Nephron progenitor cell (in vitro differentiated cells): ENCODE results near the gene TMEM11.
A peak's percentile ranks its signal among the peaks of the same experiment; 100 is the strongest.

Experiments used
- DNase-seq: peaks from one replicate; pipeline ENCODE4 v3.0.0; 2021
- H3K27ac Mint-ChIP-seq: 2 replicates; pipeline ENCODE4 v1.8.0; 2021; ENCODE audit warnings: mild to moderate bottlenecking, moderate library complexity, mixed read lengths
- H3K27me3 Mint-ChIP-seq: 2 replicates; pipeline ENCODE4 v1.8.0; 2021; ENCODE audit warnings: mild to moderate bottlenecking, low read depth, mixed read lengths; ENCODE audit not compliant: poor library complexity
- H3K36me3 Mint-ChIP-seq: 2 replicates; pipeline ENCODE4 v1.8.0; 2021; ENCODE audit warnings: low read depth, mixed read lengths
- H3K4me1 Mint-ChIP-seq: 2 replicates; pipeline ENCODE4 v1.8.0; 2021; ENCODE audit warnings: mixed read lengths
- H3K4me3 Mint-ChIP-seq: 2 replicates; pipeline ENCODE4 v1.8.0; 2021; ENCODE audit warnings: mild to moderate bottlenecking, moderate library complexity, mixed read lengths
- H3K9me3 Mint-ChIP-seq: 2 replicates; pipeline ENCODE4 v1.8.0; 2021; ENCODE audit warnings: mild to moderate bottlenecking, moderate library complexity, mixed read lengths
- CTCF ChIP-seq: fragments of 200-600 bp; sonication (generic); IDR thresholded peaks from 2 replicates; pipeline ENCODE4 v1.5.0; 2021; ENCODE audit warnings: antibody characterized with exemption

Gene TMEM11

DNA sequence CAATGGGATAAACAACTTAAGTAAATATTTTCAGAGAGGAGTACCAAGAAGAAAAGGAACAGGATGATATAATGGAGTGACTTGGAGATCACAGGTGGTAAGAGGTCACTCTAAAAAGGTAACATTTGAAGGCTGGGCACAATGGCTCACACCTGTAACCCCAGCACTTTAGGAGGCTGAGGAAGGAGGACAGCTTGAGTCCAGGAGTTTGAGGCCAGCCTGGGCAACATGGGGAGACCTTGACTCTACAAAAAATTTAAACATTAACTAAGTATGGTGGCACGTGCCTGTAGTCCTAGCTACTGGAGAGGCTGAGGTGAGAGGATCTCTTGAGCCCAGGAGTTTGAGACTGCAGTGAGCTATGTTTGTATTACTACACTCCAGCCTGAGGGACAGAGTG, 3.4 kb upstream of the TMEM11 start:
- peaks cover 12% of the 10 kb centered on the region for H3K36me3 Mint-ChIP-seq
- H3K27ac Mint-ChIP-seq, result no peak overlapping the region
- no peak for TF ChIP-seq CTCF
- H3K4me1 Mint-ChIP-seq, result peaks cover 33% of the 10 kb centered on the region
- no peak overlapping the region for H3K4me3 Mint-ChIP-seq
- DNase-seq, result no peak
- H3K9me3 Mint-ChIP-seq, result peaks cover 4% of the 10 kb centered on the region
- H3K27me3 Mint-ChIP-seq, result no peaks in the 10 kb centered on the region

- H3K4me1 Mint-ChIP-seq, result peaks cover 44% of the 10 kb centered on the region
- no peaks in the 10 kb centered on the region for H3K36me3 Mint-ChIP-seq
- no peak for TF ChIP-seq CTCF
- H3K27me3 Mint-ChIP-seq, result no peaks in the 10 kb centered on the region
- no peak for DNase-seq
- H3K27ac Mint-ChIP-seq, result peak overlapping the region; percentile 92
- H3K4me3 Mint-ChIP-seq, result peak overlapping the region; percentile 79
- no peaks in the 10 kb centered on the region for H3K9me3 Mint-ChIP-seq
Observed at GRCh38 chr17:21215935-21216334, 2.0 kb upstream of the TMEM11 start.

DNA sequence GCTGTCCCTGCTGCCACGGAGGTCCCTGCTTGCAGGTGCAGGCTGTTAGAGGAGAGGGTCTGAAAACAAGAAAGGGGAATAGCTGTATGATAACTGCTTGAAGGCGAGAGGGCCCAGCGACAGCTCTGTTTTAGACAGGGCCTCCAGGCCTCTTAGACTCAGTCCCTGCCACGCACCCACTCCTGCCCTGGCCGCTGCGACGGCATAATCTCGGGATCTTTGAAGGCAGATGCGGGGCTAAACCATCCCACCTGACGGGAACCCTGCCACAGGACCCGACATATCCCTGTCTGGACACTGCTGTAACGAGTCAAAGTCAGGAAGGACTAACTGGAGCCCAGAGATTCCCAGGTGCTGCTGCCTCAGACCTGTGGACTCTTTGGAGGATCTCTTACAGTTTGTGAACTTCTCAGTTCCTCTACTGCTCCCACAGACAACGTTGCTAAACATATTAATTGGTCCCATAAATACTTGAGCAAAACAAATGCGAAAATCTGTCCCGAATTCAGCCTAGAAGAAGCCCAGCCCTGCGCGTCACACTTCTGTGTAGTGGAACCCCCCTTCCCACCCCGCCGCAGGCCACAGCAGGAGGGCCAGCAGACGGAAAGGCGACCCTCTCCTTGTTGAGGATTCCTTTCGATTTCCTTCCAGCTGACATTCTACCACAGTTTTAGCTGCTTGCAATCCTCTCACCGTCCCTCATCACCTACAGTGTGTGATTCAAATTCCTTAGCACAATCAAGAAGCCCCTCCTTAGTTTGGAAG, 998 bp upstream of the TMEM11 start:
- DNase-seq, result peak; percentile 42
- H3K4me1 Mint-ChIP-seq, result peaks cover 54% of the 10 kb centered on the region
- peak overlapping the region; percentile 92 for H3K27ac Mint-ChIP-seq
- H3K36me3 Mint-ChIP-seq, result no peaks in the 10 kb centered on the region
- H3K4me3 Mint-ChIP-seq, result peak overlapping the region; percentile 79
- TF ChIP-seq CTCF, result no peak
- H3K9me3 Mint-ChIP-seq, result no peaks in the 10 kb centered on the region
- no peaks in the 10 kb centered on the region for H3K27me3 Mint-ChIP-seq

DNA sequence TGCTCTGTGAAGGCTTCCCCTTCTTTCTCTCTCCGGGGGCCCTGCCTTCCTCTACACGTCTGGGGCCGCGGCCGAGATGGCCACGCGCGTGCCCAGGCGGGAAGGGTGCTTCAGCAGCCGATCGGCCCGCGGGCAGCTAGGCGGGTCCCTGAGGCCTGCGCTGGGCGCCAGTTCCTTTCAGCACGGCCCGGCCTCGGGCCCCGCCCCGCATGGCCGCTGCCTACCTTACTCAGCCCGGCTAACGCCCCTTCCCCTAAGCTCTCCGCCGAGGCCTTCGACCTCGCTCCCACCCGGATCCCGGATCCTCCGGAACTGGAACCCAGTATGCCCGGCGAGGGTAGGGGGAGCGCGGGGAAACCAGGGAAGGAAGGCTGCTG, 335 bp downstream of the TMEM11 start:
- Mint-ChIP-seq H3K27me3 (no peaks in the 10 kb centered on the region), H3K9me3 (no peaks in the 10 kb centered on the region), H3K4me3 (peak overlapping the region; percentile 97), H3K4me1 (peaks cover 56% of the 10 kb centered on the region), H3K36me3 (peaks cover 2% of the 10 kb centered on the region), H3K27ac (peak overlapping the region; percentile 96)
- DNase-seq, result peak; percentile 69
- TF ChIP-seq CTCF, result no peak

GRCh38 chr17:21212826-21213637, 929 bp downstream of the TMEM11 start:
- peaks cover 5% of the 10 kb centered on the region for H3K36me3 Mint-ChIP-seq
- no peaks in the 10 kb centered on the region for H3K27me3 Mint-ChIP-seq
- H3K9me3 Mint-ChIP-seq, result no peaks in the 10 kb centered on the region
- DNase-seq, result no peak
- H3K4me3 Mint-ChIP-seq, result peak overlapping the region; percentile 97
- TF ChIP-seq CTCF, result no peak
- H3K4me1 Mint-ChIP-seq, result peaks cover 59% of the 10 kb centered on the region
- H3K27ac Mint-ChIP-seq, result peak overlapping the region; percentile 86
